HepG2 (cell line): Measurements from ENCODE around the gene C1orf141. TPM values are rescaled to one million over a fixed set of nuclear protein-coding genes. Genes with fewer than 3 reads are reported as not detected.

Experiments used
- CBFB ChIP-seq: sonication (generic); formaldehyde crosslinking; IDR thresholded peaks from 2 replicates; pipeline ENCODE4 v1.4.0; 2020; ENCODE audit warnings: missing genetic modification reagents
- FOSL1 ChIP-seq: sonication (generic); formaldehyde crosslinking; IDR thresholded peaks from 2 replicates; pipeline ENCODE4 v1.9.0; 2021; ENCODE audit warnings: missing genetic modification reagents, borderline replicate concordance
- FOXC1 ChIP-seq: sonication (generic); formaldehyde crosslinking; IDR thresholded peaks from 2 replicates; pipeline ENCODE4 v1.8.0; 2022; ENCODE audit warnings: mild to moderate bottlenecking, missing genetic modification reagents, borderline replicate concordance
- FOXK1 ChIP-seq: sonication (generic); formaldehyde crosslinking; IDR thresholded peaks from 2 replicates; pipeline ENCODE4 v1.4.0; 2020; ENCODE audit warnings: low read depth, missing genetic modification reagents, borderline replicate concordance
- GTF3A ChIP-seq: sonication (generic); formaldehyde crosslinking; conservative IDR thresholded peaks from 2 replicates; pipeline ENCODE4 v1.4.0; 2020; ENCODE audit warnings: mild to moderate bottlenecking, missing genetic modification reagents
- HOXA7 ChIP-seq: sonication (generic); formaldehyde crosslinking; IDR thresholded peaks from 2 replicates; pipeline ENCODE4 v1.8.1; 2022; ENCODE audit warnings: mild to moderate bottlenecking, missing genetic modification reagents, moderate library complexity
- PRPF4 ChIP-seq: fragments of 200-400 bp; formaldehyde crosslinking; IDR thresholded peaks from 2 replicates; pipeline ENCODE4 v1.6.1; 2016; ENCODE audit warnings: low read length, low read depth; ENCODE audit not compliant: poor library complexity, severe bottlenecking
- PTBP1 ChIP-seq: fragments of 200-400 bp; formaldehyde crosslinking; IDR thresholded peaks from 2 replicates; pipeline ENCODE4 v1.6.1; 2018; ENCODE audit warnings: low read length, low read depth; ENCODE audit not compliant: poor library complexity, severe bottlenecking
- RELA ChIP-seq: sonication (generic); formaldehyde crosslinking; IDR thresholded peaks from 2 replicates; pipeline ENCODE4 v1.4.0; 2020; ENCODE audit warnings: missing genetic modification reagents
- SAP130 ChIP-seq: IDR thresholded peaks from 2 replicates; pipeline ENCODE4 v1.6.1; 2016; ENCODE audit warnings: low read depth
- ZNF230 ChIP-seq: sonication (generic); formaldehyde crosslinking; IDR thresholded peaks from 2 replicates; pipeline ENCODE4 v1.4.0; 2020; ENCODE audit warnings: mild to moderate bottlenecking, missing genetic modification reagents
- ZNF484 ChIP-seq: sonication (generic); formaldehyde crosslinking; IDR thresholded peaks from 2 replicates; pipeline ENCODE4 v1.5.1; 2020; ENCODE audit warnings: mild to moderate bottlenecking, low read depth, missing genetic modification reagents, borderline replicate concordance
- ZNF510 ChIP-seq: sonication (generic); formaldehyde crosslinking; IDR thresholded peaks from 2 replicates; pipeline ENCODE4 v1.4.0; 2020; ENCODE audit warnings: low read depth, mild to moderate bottlenecking, missing genetic modification reagents
- polyA plus RNA-seq, 8 experiments: library from polyadenylated mRNA; depleted of rRNA in 3 of 8; stranded (reverse) in 7 of 8; unstranded in 1 of 8; fragments of >200 nt; fragmentation: Illumina TruSeq in 4 of 8; extraction: Trizol in 4 of 8; gene quantifications; 2 replicates each; pipeline versions ENCODE4 v1.2.1 to v1.2.3, GENCODE V29; 2011 to 2016; ENCODE audit warnings: low read depth in 4 of 8, missing spikeins in 1 of 8, mixed read lengths in 1 of 8; ENCODE audit not compliant: insufficient read depth in 1 of 8
- total RNA-seq, 5 experiments: library from RNA; depleted of rRNA; stranded (reverse); fragments of >200 nt; fragmentation: Illumina TruSeq; extraction: Trizol; gene quantifications; 2 replicates each; pipeline ENCODE4 v1.2.3, GENCODE V29; 2016; ENCODE audit warnings: low read depth in 1 of 5
- TF ChIP-seq, protein P1 (sequence below): sonication (generic); formaldehyde crosslinking; IDR thresholded peaks from 2 replicates; pipeline ENCODE4 v1.5.0; 2020; ENCODE audit warnings: mild to moderate bottlenecking, missing genetic modification reagents
- TF ChIP-seq, protein P2 (sequence below): sonication (generic); formaldehyde crosslinking; IDR thresholded peaks from 2 replicates; pipeline ENCODE4 v1.8.1; 2023; ENCODE audit warnings: mild to moderate bottlenecking, missing genetic modification reagents, borderline replicate concordance
- TF ChIP-seq, protein P3 (sequence below): sonication (generic); formaldehyde crosslinking; IDR thresholded peaks from 2 replicates; pipeline ENCODE4 v1.4.0; 2020; ENCODE audit warnings: missing genetic modification reagents, borderline replicate concordance
- TF ChIP-seq, protein P4 (sequence below): IDR thresholded peaks from 2 replicates; pipeline ENCODE4 v1.6.1; 2018; ENCODE audit warnings: missing genetic modification reagents
- TF ChIP-seq, protein P5 (sequence below): sonication (generic); formaldehyde crosslinking; IDR thresholded peaks from 2 replicates; pipeline ENCODE4 v1.5.0; 2020; ENCODE audit warnings: missing genetic modification reagents

C1orf141 gene
- total and polyA plus RNA-seq, 2 of the 13 experiments (the other 11 are each of a cell fraction or from before 2014, with no cell fraction given), result not detected

DNA sequence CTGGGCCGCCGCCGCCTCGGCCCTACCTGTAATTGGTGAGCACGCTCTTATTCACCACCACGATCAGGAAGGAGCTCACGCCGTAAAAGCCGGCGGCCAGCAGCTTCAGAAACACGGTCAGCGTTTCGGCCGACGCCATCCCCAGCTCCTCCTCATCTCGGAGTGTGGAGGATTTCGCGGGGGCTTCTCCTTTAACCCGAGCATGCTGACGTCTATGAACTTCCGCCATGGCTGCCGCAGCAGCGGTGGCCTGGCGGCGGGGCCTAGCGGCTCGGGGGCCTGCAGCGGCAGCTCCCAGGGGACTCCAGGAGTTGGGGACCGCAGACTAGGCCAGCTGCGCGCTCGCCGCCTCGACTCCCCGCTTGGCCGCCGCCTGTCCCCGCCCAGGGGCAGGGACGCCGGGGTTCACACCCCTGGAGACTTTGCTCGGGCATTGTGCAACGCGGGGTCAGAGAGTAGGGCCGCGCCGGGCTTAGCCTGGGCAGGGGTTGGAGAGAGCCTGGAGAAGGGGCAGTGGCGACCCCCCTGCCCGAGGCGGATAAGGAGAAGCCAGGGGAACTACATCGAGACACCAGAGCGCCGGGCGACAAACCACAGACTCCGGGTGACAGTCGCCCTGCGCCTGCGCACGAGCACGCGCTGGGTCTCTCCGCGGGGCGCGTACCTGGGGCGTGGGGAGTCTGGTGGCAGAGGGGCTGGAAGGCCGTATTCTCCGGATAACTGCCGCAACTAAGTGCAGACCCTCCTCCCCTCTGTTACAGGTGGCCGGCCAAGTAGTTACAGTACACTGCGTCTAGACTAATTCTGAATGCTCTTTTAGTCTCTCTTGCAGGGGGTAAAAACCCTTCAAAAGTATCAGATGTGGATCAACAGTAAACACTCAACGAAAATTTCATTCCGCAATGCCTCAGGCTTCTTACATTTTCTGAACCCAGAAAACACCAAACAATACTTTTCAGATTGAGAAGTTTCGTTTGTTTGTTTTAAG is 80.7 kb downstream of the C1orf141 start, which contains the start of gene SLC35D1 (continued):
- TF ChIP-seq, protein P1, sequence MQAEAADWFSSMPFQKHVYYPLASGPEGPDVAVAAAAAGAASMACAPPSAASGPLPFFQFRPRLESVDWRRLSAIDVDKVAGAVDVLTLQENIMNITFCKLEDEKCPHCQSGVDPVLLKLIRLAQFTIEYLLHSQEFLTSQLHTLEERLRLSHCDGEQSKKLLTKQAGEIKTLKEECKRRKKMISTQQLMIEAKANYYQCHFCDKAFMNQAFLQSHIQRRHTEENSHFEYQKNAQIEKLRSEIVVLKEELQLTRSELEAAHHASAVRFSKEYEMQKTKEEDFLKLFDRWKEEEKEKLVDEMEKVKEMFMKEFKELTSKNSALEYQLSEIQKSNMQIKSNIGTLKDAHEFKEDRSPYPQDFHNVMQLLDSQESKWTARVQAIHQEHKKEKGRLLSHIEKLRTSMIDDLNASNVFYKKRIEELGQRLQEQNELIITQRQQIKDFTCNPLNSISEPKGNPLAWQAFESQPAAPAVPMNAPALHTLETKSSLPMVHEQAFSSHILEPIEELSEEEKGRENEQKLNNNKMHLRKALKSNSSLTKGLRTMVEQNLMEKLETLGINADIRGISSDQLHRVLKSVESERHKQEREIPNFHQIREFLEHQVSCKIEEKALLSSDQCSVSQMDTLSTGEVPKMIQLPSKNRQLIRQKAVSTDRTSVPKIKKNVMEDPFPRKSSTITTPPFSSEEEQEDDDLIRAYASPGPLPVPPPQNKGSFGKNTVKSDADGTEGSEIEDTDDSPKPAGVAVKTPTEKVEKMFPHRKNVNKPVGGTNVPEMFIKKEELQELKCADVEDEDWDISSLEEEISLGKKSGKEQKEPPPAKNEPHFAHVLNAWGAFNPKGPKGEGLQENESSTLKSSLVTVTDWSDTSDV, result 0 out of 2 replicates have a peak, but pooled peaks have one; percentile 81
- TF ChIP-seq FOXK1 (CRISPR knock-in tag) (no peak; the same call in 1 of the 2 replicates), HOXA7 (CRISPR knock-in tag) (no peak), PTBP1 (no peak), GTF3A (CRISPR knock-in tag) (no peak), ZNF510 (peak; percentile 87), PRPF4 (no peak), ZNF484 (CRISPR knock-in tag) (no peak), RELA (0 out of 2 replicates have a peak, but pooled peaks have one; percentile 26), FOXC1 (CRISPR knock-in tag) (peak; percentile 74; the same call in 1 of the 2 replicates), ZNF230 (peak; percentile 59; the same call in 1 of the 2 replicates), SAP130 (CRISPR knock-in tag) (peak; percentile 67), CBFB (CRISPR knock-in tag) (peak; percentile 69; the same call in 1 of the 2 replicates), FOSL1 (CRISPR knock-in tag) (no peak)
- TF ChIP-seq, protein P2, sequence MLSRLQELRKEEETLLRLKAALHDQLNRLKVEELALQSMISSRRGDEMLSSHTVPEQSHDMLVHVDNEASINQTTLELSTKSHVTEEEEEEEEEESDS, result no peak
- TF ChIP-seq, protein P3, sequence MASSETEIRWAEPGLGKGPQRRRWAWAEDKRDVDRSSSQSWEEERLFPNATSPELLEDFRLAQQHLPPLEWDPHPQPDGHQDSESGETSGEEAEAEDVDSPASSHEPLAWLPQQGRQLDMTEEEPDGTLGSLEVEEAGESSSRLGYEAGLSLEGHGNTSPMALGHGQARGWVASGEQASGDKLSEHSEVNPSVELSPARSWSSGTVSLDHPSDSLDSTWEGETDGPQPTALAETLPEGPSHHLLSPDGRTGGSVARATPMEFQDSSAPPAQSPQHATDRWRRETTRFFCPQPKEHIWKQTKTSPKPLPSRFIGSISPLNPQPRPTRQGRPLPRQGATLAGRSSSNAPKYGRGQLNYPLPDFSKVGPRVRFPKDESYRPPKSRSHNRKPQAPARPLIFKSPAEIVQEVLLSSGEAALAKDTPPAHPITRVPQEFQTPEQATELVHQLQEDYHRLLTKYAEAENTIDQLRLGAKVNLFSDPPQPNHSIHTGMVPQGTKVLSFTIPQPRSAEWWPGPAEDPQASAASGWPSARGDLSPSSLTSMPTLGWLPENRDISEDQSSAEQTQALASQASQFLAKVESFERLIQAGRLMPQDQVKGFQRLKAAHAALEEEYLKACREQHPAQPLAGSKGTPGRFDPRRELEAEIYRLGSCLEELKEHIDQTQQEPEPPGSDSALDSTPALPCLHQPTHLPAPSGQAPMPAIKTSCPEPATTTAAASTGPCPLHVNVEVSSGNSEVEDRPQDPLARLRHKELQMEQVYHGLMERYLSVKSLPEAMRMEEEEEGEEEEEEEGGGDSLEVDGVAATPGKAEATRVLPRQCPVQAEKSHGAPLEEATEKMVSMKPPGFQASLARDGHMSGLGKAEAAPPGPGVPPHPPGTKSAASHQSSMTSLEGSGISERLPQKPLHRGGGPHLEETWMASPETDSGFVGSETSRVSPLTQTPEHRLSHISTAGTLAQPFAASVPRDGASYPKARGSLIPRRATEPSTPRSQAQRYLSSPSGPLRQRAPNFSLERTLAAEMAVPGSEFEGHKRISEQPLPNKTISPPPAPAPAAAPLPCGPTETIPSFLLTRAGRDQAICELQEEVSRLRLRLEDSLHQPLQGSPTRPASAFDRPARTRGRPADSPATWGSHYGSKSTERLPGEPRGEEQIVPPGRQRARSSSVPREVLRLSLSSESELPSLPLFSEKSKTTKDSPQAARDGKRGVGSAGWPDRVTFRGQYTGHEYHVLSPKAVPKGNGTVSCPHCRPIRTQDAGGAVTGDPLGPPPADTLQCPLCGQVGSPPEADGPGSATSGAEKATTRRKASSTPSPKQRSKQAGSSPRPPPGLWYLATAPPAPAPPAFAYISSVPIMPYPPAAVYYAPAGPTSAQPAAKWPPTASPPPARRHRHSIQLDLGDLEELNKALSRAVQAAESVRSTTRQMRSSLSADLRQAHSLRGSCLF (CRISPR knock-in tag), result no peak
- TF ChIP-seq, protein P4, sequence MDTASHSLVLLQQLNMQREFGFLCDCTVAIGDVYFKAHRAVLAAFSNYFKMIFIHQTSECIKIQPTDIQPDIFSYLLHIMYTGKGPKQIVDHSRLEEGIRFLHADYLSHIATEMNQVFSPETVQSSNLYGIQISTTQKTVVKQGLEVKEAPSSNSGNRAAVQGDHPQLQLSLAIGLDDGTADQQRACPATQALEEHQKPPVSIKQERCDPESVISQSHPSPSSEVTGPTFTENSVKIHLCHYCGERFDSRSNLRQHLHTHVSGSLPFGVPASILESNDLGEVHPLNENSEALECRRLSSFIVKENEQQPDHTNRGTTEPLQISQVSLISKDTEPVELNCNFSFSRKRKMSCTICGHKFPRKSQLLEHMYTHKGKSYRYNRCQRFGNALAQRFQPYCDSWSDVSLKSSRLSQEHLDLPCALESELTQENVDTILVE (CRISPR knock-in tag), result peak; percentile 39
- TF ChIP-seq, protein P5, sequence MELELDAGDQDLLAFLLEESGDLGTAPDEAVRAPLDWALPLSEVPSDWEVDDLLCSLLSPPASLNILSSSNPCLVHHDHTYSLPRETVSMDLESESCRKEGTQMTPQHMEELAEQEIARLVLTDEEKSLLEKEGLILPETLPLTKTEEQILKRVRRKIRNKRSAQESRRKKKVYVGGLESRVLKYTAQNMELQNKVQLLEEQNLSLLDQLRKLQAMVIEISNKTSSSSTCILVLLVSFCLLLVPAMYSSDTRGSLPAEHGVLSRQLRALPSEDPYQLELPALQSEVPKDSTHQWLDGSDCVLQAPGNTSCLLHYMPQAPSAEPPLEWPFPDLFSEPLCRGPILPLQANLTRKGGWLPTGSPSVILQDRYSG, result peak; percentile 52; the same call in 1 of the 2 replicates
